HUES6 (cell line): ENCODE measurements around the gene NR2E3.

Experiments used
- H3K27ac ChIP-seq: 2 replicates; pipeline ENCODE4 v1.7.0; 2013; ENCODE audit warnings: low read depth, mild to moderate bottlenecking, low read length, inconsistent platforms
- H3K27me3 ChIP-seq: 2 replicates; pipeline ENCODE4 v1.6.1; 2013; ENCODE audit warnings: low read length; ENCODE audit not compliant: control insufficient read depth, insufficient read depth
- H3K36me3 ChIP-seq: 2 replicates; pipeline ENCODE4 v1.6.1; 2013; ENCODE audit warnings: low read length; ENCODE audit not compliant: control insufficient read depth, insufficient read depth
- H3K4me1 ChIP-seq: 2 replicates; pipeline ENCODE4 v1.6.1; 2013; ENCODE audit warnings: low read length; ENCODE audit not compliant: control insufficient read depth, insufficient read depth
- H3K4me3 ChIP-seq: 2 replicates; pipeline ENCODE4 v1.5.1; 2013; ENCODE audit warnings: low read depth, low read length
- H3K9ac ChIP-seq: one replicate; pipeline ENCODE4 v1.6.1; 2013; ENCODE audit warnings: mild to moderate bottlenecking, low read length
- H3K9me3 ChIP-seq: 2 replicates; pipeline ENCODE4 v1.6.1; 2013; ENCODE audit warnings: low read depth, low read length; ENCODE audit not compliant: control insufficient read depth, insufficient read depth

The NR2E3 gene

DNA sequence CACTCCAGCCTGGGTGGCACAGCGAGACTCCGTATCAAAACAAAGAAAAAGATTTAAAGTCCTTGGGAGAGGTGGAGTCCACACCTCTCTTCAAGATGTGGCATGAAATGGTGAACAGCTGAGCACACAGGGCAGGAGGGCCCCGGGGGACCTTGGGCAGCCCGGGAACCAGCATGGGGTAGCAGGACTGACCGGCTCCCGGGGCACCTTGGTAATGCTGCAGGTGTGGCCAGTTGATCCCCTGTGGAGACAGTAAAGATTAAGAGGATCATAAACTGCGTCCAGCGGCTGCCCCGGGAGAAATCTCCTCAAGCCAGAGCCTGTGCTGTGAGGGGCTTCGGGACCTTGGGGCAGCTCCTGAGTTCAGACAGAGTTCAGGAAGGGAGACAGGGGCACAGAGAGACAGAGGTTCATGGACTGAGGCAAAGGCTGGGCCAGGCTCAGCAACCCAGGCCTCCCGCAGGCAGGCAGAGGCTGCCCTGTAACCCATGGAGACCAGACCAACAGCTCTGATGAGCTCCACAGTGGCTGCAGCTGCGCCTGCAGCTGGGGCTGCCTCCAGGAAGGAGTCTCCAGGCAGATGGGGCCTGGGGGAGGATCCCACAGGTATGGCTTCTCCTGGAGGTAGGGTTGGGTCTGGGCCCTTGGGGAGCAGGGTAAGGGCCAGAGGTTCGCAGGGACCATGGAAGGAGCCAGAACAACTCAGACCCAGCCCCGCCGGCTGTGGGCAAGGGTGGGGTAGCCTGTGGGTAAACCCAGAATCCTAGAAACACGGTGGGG is at the start of gene NR2E3:
Gene NR2E3, plus strand, starts transcription at position 299 of the 780 bp plus-strand sequence. Its CDS starts 190 bp downstream, at position 489.
- no peaks in the 10 kb centered on the region for H3K9me3 ChIP-seq
- no peak within 1 kb of the TSS for H3K27ac ChIP-seq
- no peaks in the 10 kb centered on the region for H3K36me3 ChIP-seq
- H3K4me3 ChIP-seq: no peak within 1 kb of the TSS
- peaks cover 27% of the 10 kb centered on the region for H3K4me1 ChIP-seq
- no peak within 1 kb of the TSS for H3K9ac ChIP-seq
- H3K27me3 ChIP-seq: no peaks in the 10 kb centered on the region

GRCh38 chr15:71760852-71761251 is 49.5 kb upstream of the NR2E3 start:
- Histone ChIP-seq H3K9me3 (peaks cover 15% of the 10 kb centered on the region), H3K4me1 (no peaks in the 10 kb centered on the region), H3K27ac (no peak overlapping the region), H3K27me3 (no peaks in the 10 kb centered on the region), H3K36me3 (no peaks in the 10 kb centered on the region), H3K4me3 (no peak overlapping the region), H3K9ac (no peak overlapping the region)

DNA sequence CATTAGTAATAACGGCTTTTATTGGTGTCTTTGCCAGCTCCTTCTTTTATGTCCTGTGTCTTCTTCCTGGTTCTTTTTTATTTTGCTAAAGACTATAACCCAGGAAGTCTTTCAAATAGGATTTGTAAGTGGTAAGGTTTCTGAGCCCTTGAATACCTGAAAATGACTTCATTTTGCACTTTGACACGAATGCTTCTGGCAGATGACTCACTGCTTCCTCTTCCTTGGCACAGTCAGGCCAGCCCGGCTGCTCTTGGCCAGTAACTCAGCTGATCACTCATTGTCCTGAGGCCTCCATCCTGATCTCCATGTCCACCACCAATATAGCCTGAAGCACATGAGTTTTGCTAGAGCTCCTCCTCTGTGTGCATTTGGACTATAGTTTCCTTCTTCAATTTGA is 48.7 kb upstream of the NR2E3 start:
- no peaks in the 10 kb centered on the region for H3K27me3 ChIP-seq
- H3K36me3 ChIP-seq: no peaks in the 10 kb centered on the region
- H3K27ac ChIP-seq: no peak overlapping the region
- no peak overlapping the region for H3K9ac ChIP-seq
- H3K9me3 ChIP-seq: peaks cover 15% of the 10 kb centered on the region
- no peak overlapping the region for H3K4me3 ChIP-seq
- no peaks in the 10 kb centered on the region for H3K4me1 ChIP-seq

- Histone ChIP-seq H3K27me3 (no peaks in the 10 kb centered on the region), H3K9me3 (no peaks in the 10 kb centered on the region), H3K27ac (no peak overlapping the region), H3K36me3 (no peaks in the 10 kb centered on the region), H3K4me1 (no peaks in the 10 kb centered on the region), H3K9ac (no peak overlapping the region), H3K4me3 (no peak overlapping the region)
Observed at GRCh38 chr15:71768184-71768583, 42.2 kb upstream of the NR2E3 start.

GRCh38 chr15:71773206-71773859 is 37.0 kb upstream of the NR2E3 start:
- H3K27ac ChIP-seq: no peak overlapping the region
- H3K9me3 ChIP-seq: no peaks in the 10 kb centered on the region
- H3K9ac ChIP-seq: no peak overlapping the region
- no peak overlapping the region for H3K4me3 ChIP-seq
- H3K4me1 ChIP-seq: no peaks in the 10 kb centered on the region
- no peaks in the 10 kb centered on the region for H3K27me3 ChIP-seq
- no peaks in the 10 kb centered on the region for H3K36me3 ChIP-seq

GRCh38 chr15:71775856-71776255 is 34.5 kb upstream of the NR2E3 start:
- H3K27ac ChIP-seq: no peak overlapping the region
- H3K9me3 ChIP-seq: no peaks in the 10 kb centered on the region
- H3K9ac ChIP-seq: no peak overlapping the region
- H3K36me3 ChIP-seq: no peaks in the 10 kb centered on the region
- H3K27me3 ChIP-seq: no peaks in the 10 kb centered on the region
- no peak overlapping the region for H3K4me3 ChIP-seq
- peaks cover 3% of the 10 kb centered on the region; the same call in 1 of the 2 replicates for H3K4me1 ChIP-seq

- Histone ChIP-seq H3K4me3 (no peak overlapping the region), H3K4me1 (peaks cover 3% of the 10 kb centered on the region; the same call in 1 of the 2 replicates), H3K36me3 (no peaks in the 10 kb centered on the region), H3K9ac (no peak overlapping the region), H3K27me3 (no peaks in the 10 kb centered on the region), H3K9me3 (no peaks in the 10 kb centered on the region), H3K27ac (no peak overlapping the region)
Observed at GRCh38 chr15:71776304-71776703, 34.0 kb upstream of the NR2E3 start.

DNA sequence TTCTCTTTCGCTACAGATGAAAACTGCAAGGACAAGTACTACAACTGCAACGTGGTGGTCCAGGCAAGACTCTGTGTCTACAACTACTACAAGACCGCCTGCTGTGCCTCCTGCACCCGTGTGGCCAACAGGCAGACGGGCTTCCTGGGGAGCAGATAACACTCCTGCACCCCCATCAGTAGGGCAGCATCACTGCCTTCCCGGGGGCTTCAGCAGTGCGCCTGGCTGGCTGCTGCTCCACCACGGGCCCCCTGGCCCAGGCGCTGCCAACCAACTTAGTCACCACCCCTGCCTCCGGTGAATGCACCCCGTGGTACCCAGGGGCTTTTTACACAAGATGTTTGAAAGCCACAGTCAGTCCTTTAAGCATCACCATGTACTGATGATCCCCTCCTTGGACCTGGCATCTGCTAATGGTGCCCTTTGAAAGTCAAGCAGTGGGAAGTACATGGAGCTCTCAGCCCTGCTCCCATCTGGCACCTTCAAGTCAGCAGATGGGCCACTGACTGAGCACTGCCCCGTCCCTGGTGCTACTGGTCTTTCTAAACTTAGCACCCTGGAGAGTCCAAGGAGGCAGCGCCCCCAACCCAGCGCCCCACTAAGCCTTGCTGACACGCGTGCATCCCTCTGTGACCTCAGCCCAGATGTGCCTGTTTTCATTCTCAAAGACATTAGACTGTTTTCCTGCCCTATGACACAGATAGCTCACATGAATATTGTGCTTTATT is 33.0 kb upstream of the NR2E3 start:
- Histone ChIP-seq H3K27ac (no peak overlapping the region), H3K36me3 (no peaks in the 10 kb centered on the region), H3K4me3 (no peak overlapping the region), H3K27me3 (no peaks in the 10 kb centered on the region), H3K9me3 (no peaks in the 10 kb centered on the region), H3K9ac (no peak overlapping the region), H3K4me1 (peaks cover 3% of the 10 kb centered on the region; the same call in 1 of the 2 replicates)

GRCh38 chr15:71779073-71779797 is 31.1 kb upstream of the NR2E3 start:
- Histone ChIP-seq H3K27ac (no peak overlapping the region), H3K4me1 (peaks cover 3% of the 10 kb centered on the region; the same call in 1 of the 2 replicates), H3K9ac (no peak overlapping the region), H3K27me3 (no peaks in the 10 kb centered on the region), H3K9me3 (no peaks in the 10 kb centered on the region), H3K36me3 (no peaks in the 10 kb centered on the region), H3K4me3 (no peak overlapping the region)

DNA sequence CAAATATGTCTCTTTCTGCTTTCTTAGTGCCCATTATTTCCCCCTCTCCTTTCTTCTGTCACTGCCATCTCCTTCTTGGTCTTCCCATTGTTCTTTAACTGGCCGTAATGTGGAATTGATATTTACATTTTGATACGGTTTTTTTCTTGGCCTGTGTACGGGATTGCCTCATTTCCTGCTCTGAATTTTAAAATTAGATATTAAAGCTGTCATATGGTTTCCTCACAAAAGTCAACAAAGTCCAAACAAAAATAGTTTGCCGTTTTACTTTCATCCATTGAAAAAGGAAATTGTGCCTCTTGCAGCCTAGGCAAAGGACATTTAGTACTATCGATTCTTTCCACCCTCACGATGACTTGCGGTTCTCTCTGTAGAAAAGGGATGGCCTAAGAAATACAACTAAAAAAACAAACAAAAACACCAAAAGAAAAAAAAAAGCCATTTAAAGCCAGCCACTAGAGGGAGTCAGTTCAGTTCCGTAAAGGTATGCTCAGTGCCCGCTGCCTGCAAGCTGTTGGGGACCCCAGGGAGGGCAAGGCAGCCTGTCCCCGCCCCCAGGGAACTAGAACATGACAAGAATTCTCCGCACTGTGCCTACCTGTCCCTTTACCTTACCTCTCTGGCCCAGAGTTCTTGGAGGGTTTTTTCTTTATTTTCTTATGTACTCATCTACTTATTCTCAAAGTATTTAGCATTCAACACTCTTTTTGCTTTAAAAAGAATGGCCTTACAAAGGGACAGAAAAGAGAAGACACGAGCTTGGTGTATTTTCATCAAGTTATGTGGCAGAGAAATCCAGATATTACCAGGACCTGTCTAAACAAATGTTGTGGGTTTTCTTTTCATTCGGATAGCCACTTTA is 30.0 kb upstream of the NR2E3 start:
- Histone ChIP-seq H3K4me1 (peaks cover 3% of the 10 kb centered on the region; the same call in 1 of the 2 replicates), H3K9me3 (no peaks in the 10 kb centered on the region), H3K4me3 (no peak overlapping the region), H3K9ac (no peak overlapping the region), H3K27ac (no peak overlapping the region), H3K36me3 (no peaks in the 10 kb centered on the region), H3K27me3 (no peaks in the 10 kb centered on the region)
